Activated naive CD4-positive, alpha-beta T cell (primary cell): Measurements from ENCODE around the gene LMF1.
A peak's percentile ranks its signal among the peaks of the same experiment; 100 is the strongest.

Experiments
- DNase-seq, 4 experiments: peaks; one replicate each; lab custom pipeline; 2025; lab: John Stamatoyannopoulos, UW

The LMF1 gene

DNA sequence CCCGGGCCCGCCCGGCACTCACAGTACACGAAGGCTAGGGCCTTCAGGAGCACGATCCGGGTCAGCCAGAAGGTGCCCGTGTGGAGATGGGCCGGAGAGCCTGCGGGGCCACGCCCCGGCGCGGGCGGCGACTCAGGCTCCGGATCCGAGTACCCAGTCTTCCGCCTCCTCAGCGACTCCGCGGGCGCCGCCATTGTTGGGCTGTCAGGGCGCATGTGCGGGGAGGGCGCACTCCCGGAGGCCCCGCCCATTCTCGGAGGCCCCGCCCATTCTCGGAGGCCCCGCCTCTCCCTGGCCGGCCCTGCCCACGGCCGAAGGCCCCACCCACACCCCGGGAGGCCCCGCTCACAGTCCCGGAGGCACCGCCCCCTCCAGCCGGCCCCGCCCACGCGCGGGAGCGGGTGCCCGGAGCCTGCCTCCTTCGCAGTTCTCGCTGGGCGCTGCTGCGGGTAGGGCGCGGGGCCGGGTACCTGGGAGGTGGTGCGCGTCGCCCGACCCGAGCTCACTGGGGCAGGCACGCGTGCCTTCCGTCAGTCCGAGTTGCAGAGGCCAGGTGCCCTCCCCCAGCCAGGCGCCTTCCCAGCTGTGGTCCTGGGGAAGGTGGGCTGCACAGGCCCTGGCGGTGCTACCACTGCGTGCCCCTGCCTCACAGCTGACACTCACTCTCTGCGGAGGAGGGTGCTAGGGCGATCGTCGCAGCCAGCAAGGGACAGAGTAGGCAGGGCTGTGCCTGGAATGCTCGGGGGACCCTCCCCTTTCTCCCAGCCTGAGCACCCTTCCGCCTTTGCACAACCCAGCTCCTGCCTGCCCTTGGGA, at the start of gene LMF1:
LMF1 (minus strand) TSS at position 219 of the 816 bp plus-strand sequence; CDS start at position 215, 4 bp downstream.
- DNase-seq = peak; percentile 90 to 98 (median 94)

DNA sequence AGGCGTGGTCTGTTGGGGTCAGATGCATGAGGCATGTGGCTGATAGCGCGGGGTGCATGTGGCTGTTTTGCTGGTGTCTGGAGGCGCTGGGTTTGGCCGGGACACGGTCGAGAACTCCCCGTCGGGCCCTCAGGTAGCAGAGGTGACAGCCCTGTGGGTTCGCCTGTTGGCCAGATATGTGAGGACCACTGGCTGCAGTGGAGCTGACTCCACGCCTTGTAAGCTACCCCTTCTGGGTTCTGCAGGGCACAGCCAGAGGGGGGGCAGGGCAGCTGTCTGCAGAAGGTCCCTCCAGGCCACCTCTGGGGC, 49.3 kb upstream of the LMF1 start:
- DNase-seq = no peak

DNA sequence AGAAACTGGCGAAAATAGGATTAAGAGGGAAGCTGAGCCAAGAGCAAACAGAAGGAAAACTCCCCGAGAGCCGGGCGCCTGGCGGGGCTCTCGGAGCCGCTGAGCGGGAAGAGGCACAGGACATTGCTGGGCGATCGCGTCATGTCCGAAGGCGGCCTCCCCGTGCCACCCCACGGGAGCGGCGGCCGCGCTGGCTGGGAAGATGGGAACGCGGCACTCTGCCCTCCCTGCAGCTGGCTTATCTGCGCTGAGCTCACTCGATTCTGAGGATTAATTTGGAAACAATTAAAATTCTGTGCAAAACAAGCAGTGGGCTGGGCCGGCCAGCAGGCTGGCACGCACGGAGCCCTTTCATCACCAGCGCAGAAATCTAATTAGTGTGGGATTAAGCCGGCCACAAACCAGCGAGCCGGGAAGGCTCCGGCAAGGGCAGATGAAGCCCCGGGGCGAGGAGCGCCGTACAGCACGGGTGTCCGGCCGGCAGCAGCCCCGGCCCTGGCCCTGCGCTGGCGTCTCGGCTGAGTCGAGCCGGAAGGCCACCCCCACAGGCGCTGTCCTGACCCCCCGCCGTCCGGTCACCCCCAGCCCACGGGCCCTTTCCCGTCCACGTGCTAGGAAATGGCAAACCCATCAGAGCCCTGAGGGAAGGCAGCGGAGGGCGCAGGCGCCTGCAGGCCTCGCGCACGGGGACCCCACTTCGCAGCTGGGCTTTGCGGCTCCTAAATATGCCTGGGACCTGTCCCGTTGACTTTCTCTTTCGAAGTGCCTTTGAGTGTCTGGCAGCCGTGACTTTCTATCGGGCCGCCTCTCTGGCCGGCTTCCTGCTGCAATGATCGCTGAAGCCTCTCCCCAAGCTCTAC, 48.7 kb upstream of the LMF1 start:
- DNase-seq = no peak

DNA sequence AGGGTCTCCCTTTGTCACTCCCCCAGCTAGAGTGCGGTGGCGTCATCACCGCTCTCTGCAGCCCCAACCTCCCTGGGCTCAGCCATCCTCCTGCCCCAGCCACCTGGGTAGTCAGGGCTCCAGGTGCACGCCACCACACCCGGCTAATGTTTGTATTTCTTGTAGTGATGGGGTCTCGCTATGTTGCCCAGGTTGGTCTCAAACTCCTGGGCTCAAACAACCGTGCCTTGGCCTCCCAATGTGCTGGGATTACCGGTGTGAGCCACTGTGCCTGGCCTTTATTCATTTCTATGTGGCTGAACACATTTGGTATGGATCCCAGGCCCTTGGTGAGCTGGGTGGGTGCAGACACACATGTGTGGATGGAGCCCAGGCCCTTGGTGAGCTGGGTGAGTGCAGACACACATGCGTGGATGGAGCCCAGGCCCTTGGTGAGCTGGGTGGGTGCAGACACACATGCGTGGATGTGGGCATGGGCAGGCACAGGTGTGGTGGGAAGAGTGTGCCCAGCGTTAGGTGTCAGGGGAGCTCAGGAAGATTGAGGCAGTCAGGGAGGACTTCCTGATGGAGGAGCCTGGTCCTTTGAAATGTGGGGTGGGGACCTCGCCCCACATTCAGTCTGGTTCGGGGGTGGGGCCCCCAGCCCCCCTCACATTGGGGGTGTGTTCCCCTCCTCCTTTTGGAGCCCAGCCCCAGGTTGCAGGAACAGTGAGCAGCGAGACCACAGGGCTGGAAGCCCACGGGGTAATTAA, 47.8 kb upstream of the LMF1 start:
- DNase-seq = no peak

DNA sequence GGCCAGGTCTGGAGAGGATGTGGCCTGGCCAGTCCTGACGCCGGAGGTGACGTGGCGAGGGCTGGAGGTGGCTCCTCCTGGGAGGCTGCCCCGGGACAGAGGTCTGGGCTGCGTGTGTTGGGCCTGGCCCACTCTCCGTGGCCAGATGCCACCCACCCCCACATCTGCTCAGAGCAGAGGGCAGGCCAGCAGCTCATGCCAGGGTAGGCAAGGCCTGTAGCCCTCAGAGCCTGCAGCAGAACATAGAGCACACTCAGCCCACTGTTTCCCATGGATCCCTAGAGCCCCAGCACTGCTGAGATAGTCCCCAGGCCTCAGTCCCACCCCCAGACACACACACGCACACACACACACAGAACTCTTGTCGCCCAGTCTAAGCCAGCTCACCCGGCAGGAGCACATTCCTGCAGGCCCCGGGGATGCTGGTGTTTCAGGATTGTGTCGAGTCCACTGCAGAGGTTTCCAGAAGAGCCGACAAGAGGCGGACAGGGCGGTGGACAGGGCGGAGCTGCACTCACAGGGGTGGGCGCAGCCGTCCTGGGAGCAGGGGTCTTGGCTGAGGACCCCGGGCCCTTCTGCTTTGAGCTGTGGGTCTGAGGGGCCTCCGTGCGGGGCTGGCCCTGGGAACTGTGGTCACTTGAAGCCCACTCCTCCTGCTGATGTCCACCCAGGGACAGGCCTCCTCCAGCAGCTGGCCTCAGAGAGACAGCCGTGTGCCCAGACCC, 44.1 kb upstream of the LMF1 start:
- DNase-seq = no peak

DNA sequence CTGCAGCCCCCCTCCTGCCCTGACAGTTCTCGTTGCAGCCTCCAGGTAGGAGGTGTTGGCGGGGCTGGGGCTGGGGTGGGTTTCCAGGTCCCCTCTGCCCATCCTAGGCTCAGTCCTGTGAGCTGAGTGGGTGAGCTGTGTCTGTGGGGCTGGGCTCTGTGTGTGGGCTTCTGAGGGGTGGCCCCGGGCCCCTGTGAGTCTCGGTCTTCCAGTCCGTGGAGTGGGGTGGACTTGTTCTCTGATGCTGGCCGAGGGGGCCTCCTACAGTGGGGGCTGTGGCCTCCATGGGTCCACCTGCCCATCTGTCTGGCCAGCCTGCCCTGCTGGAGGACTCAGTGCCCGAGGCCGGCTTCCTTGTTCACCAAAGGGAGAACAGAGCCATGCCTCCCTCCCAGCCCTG, 43.4 kb upstream of the LMF1 start:
- DNase-seq = no peak

DNA sequence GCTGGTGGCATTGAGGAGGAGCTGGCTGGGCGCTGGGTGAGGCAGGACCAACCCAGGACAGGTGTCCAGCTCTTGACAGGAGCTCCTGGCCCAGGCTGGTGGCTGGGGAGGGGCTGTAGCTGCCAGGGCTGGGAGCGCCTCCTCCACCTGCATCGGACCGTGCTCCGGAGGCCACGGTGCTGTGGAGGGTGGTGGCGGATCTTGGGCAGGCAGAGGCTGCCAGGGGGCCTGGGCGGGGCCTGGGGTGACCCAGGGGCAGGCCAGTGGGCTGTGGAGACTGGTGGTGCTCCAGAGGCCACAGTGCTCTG, 42.8 kb upstream of the LMF1 start:
- no peak for DNase-seq

DNA sequence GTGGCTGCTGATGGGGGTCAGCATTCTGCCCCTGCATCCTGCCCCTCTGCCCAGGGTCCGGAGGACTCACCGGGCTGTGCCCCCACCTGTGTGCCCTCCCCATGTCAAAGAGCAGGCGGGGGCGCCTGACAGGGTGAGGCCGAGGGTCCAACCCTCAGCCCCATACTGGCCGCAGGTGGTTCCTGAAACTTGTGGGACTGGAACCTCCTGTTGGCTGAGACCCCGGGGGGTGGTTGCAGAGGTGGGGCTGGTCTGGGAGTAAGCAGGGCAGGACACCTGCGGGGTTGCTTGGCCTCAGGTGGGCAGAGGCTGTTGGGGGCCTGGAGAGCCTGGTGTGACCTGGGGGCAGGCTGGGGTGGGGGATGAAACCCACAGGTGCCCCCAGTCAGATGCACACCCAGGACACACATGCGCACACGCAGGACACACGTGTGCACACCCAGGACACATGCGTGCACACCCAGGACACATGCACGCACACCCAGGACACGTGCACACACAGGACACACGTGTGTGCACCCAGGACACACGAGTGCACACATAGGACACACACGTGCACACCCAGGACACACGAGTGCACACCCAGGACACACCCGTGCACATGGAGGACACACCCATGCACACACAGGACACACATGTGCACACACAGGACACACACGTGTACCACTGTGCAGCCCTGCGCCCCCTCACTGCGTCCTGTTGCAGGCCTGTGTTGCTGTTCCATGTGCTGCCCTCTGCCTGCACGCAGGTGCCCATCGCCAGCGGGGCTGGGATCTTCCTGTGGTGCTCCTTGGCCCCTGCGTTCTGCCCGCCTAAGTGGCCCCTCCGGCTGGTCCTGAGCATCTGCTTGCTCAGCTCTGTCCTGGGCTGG, 42.2 kb upstream of the LMF1 start:
- DNase-seq = no peak

DNA sequence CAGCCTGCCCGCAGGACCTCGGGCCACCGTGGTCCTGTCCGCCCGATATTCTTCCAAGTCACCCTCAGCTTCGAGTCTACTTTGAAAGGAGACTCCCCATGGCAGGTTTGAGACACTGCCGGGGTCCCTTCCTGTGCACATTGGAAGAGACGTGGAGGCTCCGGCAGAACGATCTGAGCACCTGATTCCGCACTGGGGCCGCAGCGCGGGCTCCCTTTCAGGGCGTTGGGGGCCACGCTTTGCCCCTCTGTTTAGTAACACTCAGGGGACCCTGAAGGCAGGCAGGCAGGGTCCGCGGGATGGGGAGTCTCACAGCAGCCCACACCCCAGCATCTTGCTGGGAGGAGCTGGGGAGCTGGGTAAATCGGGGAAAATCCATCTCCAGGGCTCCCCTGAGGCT, 41.4 kb upstream of the LMF1 start:
- DNase-seq = no peak

DNA sequence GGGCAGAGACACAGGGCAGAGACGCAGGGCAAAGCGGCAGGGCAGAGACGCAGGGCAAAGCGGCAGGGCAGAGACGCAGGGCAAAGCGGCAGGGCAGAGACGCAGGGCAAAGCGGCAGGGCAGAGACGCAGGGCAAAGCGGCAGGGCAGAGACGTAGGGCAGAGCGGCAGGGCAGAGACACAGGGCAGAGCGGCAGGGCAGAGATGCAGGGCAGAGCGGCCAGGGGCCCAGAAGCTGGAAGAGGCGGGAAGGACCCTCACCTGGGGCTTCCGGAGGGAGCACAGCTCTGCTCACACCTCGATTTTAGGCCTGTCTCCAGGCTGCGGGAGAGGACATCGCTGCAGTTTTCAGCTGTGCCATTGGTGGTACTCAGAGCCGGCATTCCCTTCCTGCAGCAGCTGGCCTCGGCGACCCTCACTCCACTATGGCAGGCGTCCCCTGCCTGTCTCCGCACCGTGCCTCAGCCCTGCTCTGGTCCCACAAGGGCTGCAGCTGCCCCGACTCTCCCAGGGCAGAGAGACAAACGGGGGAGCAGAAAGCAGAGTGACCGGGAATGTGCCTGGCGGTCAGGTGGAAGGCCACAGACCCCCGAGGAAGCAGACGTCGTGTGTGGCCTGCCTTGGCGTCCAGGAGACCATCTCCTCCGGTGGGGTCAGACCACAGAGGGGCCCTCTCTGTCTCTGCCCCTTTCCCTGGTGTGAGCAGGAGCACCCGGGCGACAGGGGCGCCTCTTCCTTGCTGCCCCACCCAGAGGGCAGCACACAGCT, 40.7 kb upstream of the LMF1 start:
- no peak for DNase-seq

DNA sequence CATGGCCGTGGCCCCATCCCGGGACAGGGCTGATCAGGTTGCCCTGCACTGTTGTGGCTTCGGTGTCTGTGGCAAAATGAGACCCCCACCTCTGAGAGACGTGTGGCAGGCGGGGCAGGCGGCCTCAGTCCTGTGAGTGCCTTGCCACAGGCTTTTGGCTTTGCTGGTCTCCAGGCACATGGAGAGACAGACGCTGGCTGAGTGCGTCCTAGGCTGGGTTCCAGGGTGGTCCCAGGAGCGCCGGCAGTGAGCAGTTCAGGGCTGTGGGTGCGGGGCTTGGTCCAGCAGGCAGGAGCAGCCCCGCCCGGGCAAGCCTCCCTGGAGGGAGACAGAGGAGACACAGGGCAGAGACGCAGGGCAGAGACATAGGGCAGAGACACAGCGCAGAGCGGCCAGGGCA, 40.0 kb upstream of the LMF1 start:
- no peak for DNase-seq

DNA sequence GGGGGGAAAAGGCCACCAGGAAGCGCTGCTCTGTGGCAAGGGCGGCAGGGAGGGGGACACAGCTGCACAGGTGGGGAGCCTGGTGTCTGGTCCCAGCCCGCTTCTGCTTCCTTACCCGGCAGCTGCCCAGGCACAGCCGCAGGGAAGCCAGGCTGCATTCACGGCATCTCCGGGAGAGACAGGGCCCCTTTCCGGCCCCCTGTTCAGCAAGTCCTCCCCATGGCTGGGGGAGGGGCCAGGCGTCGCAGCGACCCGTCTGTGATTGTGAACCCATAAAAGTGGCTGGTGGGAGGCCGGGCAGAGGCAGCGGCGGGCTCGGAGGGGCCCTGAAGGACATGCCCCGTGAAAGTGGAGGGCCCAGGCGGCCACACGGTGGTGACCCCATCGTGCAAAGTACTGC, 39.5 kb upstream of the LMF1 start:
- DNase-seq = no peak

DNA sequence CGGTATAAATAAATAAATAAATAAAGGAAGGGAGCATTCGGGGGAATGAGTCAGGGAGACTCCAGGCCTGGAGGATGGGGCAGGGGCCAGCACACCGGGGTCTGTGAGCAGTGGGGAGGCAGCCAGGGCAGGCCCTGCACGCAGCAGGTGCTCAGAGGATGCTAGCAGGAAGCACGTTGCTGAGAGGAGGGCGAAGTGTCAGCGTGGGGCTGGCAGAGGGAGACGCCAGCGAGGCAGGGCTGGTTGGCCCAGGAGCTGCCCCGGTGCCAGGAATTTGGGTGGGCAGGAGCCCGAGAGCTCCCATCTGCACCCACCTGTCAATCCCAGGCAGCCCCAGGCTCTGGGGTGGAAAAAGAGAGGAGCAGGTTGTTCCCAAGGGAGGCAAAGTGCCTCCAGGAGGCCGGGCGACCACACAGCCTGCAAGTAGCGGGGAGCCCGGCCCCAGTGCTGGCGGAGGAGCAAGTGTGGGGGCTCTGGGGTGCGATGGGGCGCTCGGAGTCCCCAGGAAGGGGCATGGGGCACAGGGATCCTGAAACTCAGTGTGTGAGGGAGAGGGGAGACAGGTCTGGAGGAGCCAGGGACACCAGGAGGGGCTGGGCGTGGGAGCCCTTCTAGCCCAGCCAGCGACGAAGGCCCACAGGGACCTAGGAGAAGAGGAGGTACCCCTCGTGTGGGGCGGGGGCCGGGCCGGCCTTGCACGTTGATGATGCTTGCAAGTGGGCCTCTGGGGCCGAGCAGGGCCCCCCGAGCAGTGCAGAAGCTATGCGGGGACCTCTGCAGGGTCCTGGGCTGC, 38.8 kb upstream of the LMF1 start:
- no peak for DNase-seq

DNA sequence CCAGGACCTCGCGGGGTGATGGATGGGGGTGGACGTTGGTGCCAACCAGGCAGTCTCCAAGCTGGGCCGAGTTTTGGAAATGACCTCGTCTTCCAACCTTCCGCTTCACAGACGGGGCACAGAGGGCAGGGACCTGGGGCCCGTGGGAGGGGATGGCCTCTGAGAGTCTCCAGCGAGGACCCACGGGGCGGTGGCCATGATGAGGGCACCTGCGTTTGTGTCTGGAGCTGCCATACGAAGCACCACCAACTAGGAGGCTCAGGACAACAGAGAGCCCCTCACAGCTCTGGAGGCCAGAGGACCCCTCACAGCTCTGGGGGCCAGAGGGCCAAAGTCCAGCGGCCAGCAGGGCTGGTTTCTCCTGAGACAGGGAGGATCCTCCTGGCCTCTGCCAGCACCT, 37.3 kb upstream of the LMF1 start:
- DNase-seq = no peak

DNA sequence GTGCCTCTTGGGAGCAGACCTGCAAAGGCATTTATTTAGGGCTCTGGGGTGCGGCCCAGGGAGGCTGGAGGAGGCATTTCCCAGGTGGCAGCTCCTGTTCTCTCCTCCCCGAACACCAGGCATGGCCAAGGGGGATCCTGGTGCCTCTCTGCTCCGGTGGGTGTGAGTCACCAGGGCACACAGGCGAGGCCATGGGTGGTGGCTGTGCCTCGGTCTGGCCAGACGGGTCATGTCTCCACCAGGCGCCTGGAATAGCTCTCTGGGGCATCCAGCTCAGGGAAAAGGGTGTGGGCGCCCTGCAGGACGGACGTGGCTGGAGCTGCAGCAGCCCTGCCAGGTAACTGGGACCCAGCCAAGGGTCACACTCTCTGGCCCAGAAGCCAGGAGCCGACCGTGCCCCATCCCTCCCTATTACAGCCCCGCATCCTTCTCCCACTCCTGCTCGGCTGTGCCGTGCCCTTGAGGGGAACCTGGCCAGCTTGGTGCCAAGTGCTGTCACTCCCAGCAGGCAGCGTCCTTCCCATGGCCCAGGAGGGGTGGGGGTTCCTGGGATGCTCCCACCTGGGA, 36.6 kb upstream of the LMF1 start:
- no peak for DNase-seq

DNA sequence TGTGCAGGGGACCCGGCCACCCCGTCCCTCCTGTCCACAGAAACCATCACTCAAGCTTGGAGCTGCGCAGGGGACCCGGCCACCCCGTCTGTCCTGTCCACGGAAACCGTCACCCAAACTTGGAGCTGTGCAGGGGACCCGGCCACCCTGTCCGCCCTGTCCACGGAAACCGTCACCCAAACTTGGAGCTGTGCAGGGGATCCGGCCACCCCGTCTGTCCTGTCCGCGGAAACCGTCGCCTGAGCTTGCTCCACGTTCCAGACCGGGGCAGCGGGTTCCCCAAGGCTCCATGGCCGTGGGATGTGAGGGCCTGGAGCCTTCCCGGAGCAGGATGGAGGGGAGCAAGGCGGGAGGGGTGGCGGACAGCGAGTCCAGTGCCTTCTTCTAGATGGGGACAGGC, 36.0 kb upstream of the LMF1 start:
- DNase-seq = no peak

DNA sequence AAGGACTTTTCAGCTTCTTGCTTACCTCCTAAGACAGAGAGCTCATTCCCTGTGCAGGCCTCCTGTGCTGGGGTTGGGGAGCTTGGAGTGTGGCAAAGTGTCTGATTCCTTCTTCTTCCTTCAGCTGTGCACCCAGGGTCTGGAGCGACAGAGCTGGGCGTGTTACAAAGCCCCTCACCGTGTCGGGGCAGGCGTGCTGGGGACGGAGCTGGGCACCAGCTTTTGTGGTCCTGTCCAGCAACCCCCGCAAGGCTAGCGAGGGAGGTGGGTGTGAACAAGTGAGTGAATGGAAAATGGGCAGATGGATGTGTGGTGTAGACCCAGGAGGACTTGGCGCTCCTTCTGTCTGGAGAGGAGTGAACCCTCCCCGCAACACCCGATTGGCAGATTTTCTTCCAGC, 34.5 kb upstream of the LMF1 start:
- DNase-seq = no peak

DNA sequence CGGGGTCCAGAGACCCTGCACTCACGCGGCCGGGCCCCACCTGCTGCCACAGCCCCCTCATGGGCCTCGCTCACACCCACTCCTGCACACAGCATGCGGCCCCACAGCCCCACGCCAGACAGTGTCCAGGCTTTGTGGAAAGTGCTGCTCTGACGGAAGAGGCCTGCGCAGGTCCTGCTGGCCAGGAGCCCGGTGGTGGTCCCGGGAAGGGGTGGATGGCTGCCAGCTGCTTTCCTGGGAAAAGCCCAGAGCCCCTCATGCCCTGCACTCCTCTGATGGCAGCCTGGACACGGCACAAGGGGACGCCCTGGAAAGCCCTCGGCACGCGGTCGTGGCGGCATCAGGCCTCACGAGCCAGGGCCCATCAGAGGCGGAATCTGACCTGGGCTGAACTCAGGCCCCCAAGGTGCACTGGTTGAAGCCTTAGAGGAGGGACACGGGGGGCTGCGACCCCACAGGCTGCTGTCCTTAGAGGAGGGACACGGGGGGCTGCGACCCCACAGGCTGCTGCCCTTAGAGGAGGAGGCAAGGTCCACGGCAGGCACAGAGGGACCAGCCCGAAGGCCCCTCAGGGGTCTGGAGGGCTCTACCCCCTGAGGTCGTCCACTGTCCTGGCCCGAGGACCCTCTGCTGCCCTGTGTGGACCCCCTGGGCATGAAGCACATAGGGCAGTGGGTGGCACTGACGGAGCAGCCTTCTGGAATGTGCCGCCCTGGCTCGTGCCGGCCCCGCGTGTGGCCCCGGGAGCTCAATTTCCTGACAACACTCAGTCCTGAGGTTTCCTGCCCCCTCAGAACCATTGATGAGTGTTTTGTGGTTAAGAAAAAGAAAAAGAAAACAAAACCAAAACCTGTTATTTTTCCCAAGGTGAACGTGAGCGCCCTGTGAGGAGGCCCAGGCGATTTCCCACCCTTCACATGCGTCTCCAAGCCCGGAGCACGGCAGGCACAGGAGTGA, 32.9 kb upstream of the LMF1 start:
- DNase-seq = peak in 1 of 4 experiments; percentile 28
